ENCODE results near the gene PIAS3. TPM values are rescaled to one million over a fixed set of nuclear protein-coding genes. Genes with fewer than 3 reads are reported as not detected.
A peak's percentile ranks its signal among the peaks of the same experiment; 100 is the strongest.

Gene PIAS3
- 10 to 100 TPM; 16.9 to 22.8 (median 20.3) TPM for total RNA-seq

DNA sequence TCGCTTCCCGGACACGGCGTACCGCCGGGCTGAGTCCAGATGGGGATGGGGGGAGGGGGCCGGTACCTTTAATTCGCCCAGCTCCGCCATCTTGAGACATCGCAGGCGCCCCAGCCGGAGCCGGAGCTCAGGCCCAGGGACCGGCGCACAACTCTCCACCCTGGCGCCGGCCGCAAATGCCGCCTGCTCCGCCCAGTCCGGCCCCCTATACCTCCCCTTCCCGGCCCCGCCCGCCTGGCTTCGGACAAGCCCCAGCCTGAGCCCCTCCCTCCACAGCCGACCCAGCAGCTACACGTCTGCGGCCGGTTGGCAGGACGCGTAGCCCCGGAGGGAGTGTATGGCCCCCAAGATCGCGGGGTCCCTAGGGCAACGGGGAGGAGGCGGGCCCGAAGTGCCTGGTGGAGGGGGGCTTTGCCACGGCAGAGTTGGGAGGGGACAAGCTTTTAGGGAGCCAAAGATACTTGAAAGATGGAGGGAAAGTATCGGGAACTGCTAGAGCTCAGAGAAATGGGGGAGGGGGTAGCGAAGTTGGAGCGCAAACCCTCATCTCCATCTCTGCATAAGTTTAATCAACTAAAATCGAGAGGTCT, at the start of gene PIAS3:
Gene PIAS3, minus strand, starts transcription at position 181 of the 590 bp plus-strand sequence. Its CDS starts 91 bp downstream, at position 90.
- Histone ChIP-seq H3K27ac (peak within 1 kb of the TSS; percentile 71 to 85 (median 83)), H3K27me3 (no peaks in the 10 kb centered on the region), H3K4me3 (replicated peaks in 1 of 3) (peak within 1 kb of the TSS; percentile 21 to 80 (median 78)), H3K4me1 (peaks cover 3 to 16% of the 10 kb centered on the region in 2 donors), H3K36me3 (peaks cover 14 to 19% of the 10 kb centered on the region in 2 donors), H3K9me3 (no peaks in the 10 kb centered on the region)
- TF ChIP-seq POLR2A (IDR thresholded peaks at IDR 0.05) = peak in 1 of 2 donors; percentile 77
- TF ChIP-seq, protein P1, sequence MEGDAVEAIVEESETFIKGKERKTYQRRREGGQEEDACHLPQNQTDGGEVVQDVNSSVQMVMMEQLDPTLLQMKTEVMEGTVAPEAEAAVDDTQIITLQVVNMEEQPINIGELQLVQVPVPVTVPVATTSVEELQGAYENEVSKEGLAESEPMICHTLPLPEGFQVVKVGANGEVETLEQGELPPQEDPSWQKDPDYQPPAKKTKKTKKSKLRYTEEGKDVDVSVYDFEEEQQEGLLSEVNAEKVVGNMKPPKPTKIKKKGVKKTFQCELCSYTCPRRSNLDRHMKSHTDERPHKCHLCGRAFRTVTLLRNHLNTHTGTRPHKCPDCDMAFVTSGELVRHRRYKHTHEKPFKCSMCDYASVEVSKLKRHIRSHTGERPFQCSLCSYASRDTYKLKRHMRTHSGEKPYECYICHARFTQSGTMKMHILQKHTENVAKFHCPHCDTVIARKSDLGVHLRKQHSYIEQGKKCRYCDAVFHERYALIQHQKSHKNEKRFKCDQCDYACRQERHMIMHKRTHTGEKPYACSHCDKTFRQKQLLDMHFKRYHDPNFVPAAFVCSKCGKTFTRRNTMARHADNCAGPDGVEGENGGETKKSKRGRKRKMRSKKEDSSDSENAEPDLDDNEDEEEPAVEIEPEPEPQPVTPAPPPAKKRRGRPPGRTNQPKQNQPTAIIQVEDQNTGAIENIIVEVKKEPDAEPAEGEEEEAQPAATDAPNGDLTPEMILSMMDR (IDR thresholded peaks at IDR 0.05) = peak in 1 of 6 experiments; percentile 11
- intact Hi-C loops (cut with DNase I) = no loop called here
- WGBS, 2 donors = 0 to 1% methylated on average over 11 to 28 of the region's 42 CpGs
- DNase-seq = peak; percentile 96 to 97

GRCh38 chr1:145908653-145909052, 49.8 kb upstream of the PIAS3 start:
- 47 to 52% methylated on average over 1 of the region's 1 CpG for WGBS, 2 donors
- H3K4me1 ChIP-seq = no peaks in the 10 kb centered on the region
- intact Hi-C loops (cut with DNase I) = no loop called here
- no peak for TF ChIP-seq POLR2A (IDR thresholded peaks at IDR 0.05)
- TF ChIP-seq, protein P1 (IDR thresholded peaks at IDR 0.05) = no peak
- H3K4me3 ChIP-seq (replicated peaks in 1 of 3) = no peak overlapping the region
- DNase-seq = no peak
- H3K36me3 ChIP-seq = peaks cover 12 to 19% of the 10 kb centered on the region in 2 donors
- H3K27me3 ChIP-seq = no peaks in the 10 kb centered on the region
- H3K9me3 ChIP-seq = no peaks in the 10 kb centered on the region
- H3K27ac ChIP-seq = peak overlapping the region in 1 of 3 donors; percentile 35

GRCh38 chr1:145906954-145907753, 48.3 kb upstream of the PIAS3 start:
- no peaks in the 10 kb centered on the region for H3K27me3 ChIP-seq
- no peak for DNase-seq
- H3K4me3 ChIP-seq (replicated peaks in 1 of 3) = no peak overlapping the region
- no peak overlapping the region for H3K27ac ChIP-seq
- peaks cover 11 to 17% of the 10 kb centered on the region in 2 donors for H3K36me3 ChIP-seq
- 70 to 80% methylated on average over 10 of the region's 10 CpGs for WGBS, 2 donors
- no peaks in the 10 kb centered on the region for H3K4me1 ChIP-seq
- TF ChIP-seq, protein P1 (IDR thresholded peaks at IDR 0.05) = no peak
- TF ChIP-seq POLR2A (IDR thresholded peaks at IDR 0.05) = no peak
- no peaks in the 10 kb centered on the region for H3K9me3 ChIP-seq
- intact Hi-C loops (cut with DNase I) = no loop called here

DNA sequence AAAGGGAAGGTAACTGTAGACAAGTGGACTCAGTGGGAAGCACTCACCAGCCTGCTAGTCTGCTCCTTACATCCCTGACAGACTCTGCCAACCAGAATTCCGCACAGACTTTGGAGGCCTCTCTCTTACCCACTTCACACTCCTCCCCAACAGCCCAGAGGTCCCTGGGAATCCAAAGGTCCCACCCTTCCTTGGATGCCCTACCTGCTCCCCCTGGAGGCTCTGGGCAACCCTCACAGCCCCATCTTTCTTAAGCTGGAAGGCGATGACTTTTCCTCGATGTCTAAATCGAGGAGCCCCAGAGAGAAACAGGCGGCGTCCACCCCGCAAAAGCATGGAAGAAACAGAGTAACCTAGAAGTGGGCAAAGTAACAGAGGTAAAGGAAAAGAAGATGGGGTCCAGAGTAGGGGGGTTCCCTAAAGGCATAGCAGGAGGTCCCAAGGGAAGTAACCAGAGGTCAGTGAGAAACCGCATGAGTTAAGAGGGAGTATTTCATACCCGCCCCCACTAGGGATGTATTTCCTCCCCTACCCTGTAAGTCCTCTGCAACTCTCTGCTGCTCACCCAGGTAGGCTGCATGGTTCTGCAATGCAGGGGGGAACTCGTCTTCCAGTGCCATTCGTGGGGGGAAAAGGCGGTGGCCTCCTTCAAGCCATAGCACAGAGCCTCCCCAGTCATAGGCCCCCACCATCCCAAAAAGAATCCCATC, 42.6 kb upstream of the PIAS3 start:
- no peaks in the 10 kb centered on the region for H3K27me3 ChIP-seq
- no peak overlapping the region for H3K4me3 ChIP-seq (replicated peaks in 1 of 3)
- no peaks in the 10 kb centered on the region for H3K36me3 ChIP-seq
- intact Hi-C loops (cut with DNase I) = no loop called here
- DNase-seq = no peak
- TF ChIP-seq, protein P1 (IDR thresholded peaks at IDR 0.05) = no peak
- TF ChIP-seq POLR2A (IDR thresholded peaks at IDR 0.05) = no peak
- 87 to 90% methylated on average over 12 of the region's 12 CpGs for WGBS, 2 donors
- no peaks in the 10 kb centered on the region for H3K4me1 ChIP-seq
- H3K9me3 ChIP-seq = no peaks in the 10 kb centered on the region
- H3K27ac ChIP-seq = no peak overlapping the region
